Measurements from ENCODE around the gene URGCP. TPM values are rescaled to one million over a fixed set of nuclear protein-coding genes. Genes with fewer than 3 reads are reported as not detected.

Gene URGCP
- total and polyA plus RNA-seq, 2 experiments from 2014 or later = 7.2 to 13.2 TPM

GRCh38 chr7:43851805-43852204, 54.6 kb downstream of the URGCP start (continued):
- no peak for TF ChIP-seq ZNF462 (CRISPR knock-in tag; IDR thresholded peaks at IDR 0.05)
- no peak for TF ChIP-seq REST (IDR thresholded peaks at IDR 0.05; ENCODE audit: unreplicated experiment)
- no peak for TF ChIP-seq ETS1 (IDR thresholded peaks at IDR 0.05)

Measured in GM23338 (cell line).